CD4-positive, alpha-beta T cell (primary cell): ENCODE measurements around the gene OBSL1. TPM values are rescaled to one million over a fixed set of nuclear protein-coding genes. Genes with fewer than 3 reads are reported as not detected.

Source experiments
- ATAC-seq: fragments of 200-7000 bp; cut with Tn5 transposase; one replicate; pipeline ENCODE4 v1.10.0; 2022; ENCODE audit warnings: mild to moderate bottlenecking; ENCODE audit not compliant: poor library complexity
- CTCF ChIA-PET: fragments of 350-600 bp; sonication (Branson Sonifier 250); formaldehyde crosslinking; loops from one replicate; lab custom pipeline; 2021; ENCODE audit warnings: antibody characterized with exemption, inconsistent platforms; lab: Charles Lee
- POLR2A ChIA-PET: fragments of 350-600 bp; sonication (Branson Sonifier 250); formaldehyde crosslinking; loops from one replicate; lab custom pipeline; 2021; ENCODE audit warnings: antibody characterized with exemption, inconsistent platforms; lab: Charles Lee
- DNase-seq, 14 experiments: peaks; one replicate each; pipeline ENCODE4 v3.0.0-alpha.2; 2013 to 2020; ENCODE audit warnings: mixed read lengths in 2 of 14
- H3K27ac ChIP-seq, 2 donors: one replicate each; pipeline versions ENCODE4 v1.5.1 to v1.7.0; 2013; ENCODE audit warnings: low read length in 2 of 2, low read depth in 1 of 2, mild to moderate bottlenecking in 1 of 2
- H3K27me3 ChIP-seq, 2 experiments: 1 replicate in 1 of 2; 2 replicates in 1 of 2; pipeline versions ENCODE4 v1.6.1 to v1.7.0; 2013; ENCODE audit warnings: low read length in 2 of 2, control low read depth in 1 of 2, mild to moderate bottlenecking in 1 of 2, moderate library complexity in 1 of 2; ENCODE audit not compliant: insufficient read depth in 2 of 2, control insufficient read depth in 1 of 2
- H3K36me3 ChIP-seq: one replicate; pipeline ENCODE4 v1.6.1; 2013; ENCODE audit warnings: low read length, control low read depth; ENCODE audit not compliant: insufficient read depth
- H3K4me1 ChIP-seq: one replicate; pipeline ENCODE4 v1.6.1; 2013; ENCODE audit warnings: low read length, control low read depth; ENCODE audit not compliant: insufficient read depth
- H3K4me3 ChIP-seq: one replicate; pipeline ENCODE4 v1.5.1; 2013; ENCODE audit warnings: mild to moderate bottlenecking, low read length, moderate library complexity
- H3K9me3 ChIP-seq, 2 experiments: 1 replicate in 1 of 2; 2 replicates in 1 of 2; pipeline versions ENCODE4 v1.6.1 to v1.7.0; 2013; ENCODE audit warnings: low read length in 2 of 2, mild to moderate bottlenecking in 2 of 2, control low read depth in 1 of 2, moderate library complexity in 1 of 2; ENCODE audit not compliant: control insufficient read depth in 1 of 2, insufficient read depth in 1 of 2
- H3K27ac Mint-ChIP-seq: one replicate; pipeline ENCODE4 v1.8.0; 2020; ENCODE audit warnings: mixed read lengths
- H3K27me3 Mint-ChIP-seq: one replicate; pipeline ENCODE4 v1.8.0; 2021; ENCODE audit warnings: mixed read lengths
- H3K36me3 Mint-ChIP-seq: one replicate; pipeline ENCODE4 v1.8.0; 2021; ENCODE audit warnings: low read depth, mixed read lengths
- H3K4me1 Mint-ChIP-seq: one replicate; pipeline ENCODE4 v1.8.0; 2021; ENCODE audit warnings: low read depth, mixed read lengths
- H3K4me3 Mint-ChIP-seq: one replicate; pipeline ENCODE4 v1.8.0; 2020; ENCODE audit warnings: mild to moderate bottlenecking, mixed read lengths
- H3K9me3 Mint-ChIP-seq: one replicate; pipeline ENCODE4 v1.8.0; 2020; ENCODE audit warnings: mixed read lengths
- CTCF ChIP-seq: fragments of 200-600 bp; IDR thresholded peaks from one replicate; pipeline ENCODE4 v1.8.0; 2022; ENCODE audit warnings: antibody characterized with exemption, mild to moderate bottlenecking
- intact Hi-C, 2 experiments: fragments of 100-400 bp; cut with DNase I in 1 of 2; cut with micrococcal nuclease in 1 of 2; formaldehyde crosslinking; loops; one replicate each; pipeline versions ENCODE4 v1.15.1 to v1.9.0; 2023 to 2025; cut with DNase I, micrococcal nuclease
- total RNA-seq, 174 experiments: library from RNA in 2 of 174; stranded (reverse) in 2 of 174; gene quantifications; one replicate each; pipeline ENCODE4 v1.2.3 and lab custom pipeline; 2021 to 2026

OBSL1 gene
- total RNA-seq, 2 experiments from 2014 or later = 0.31 to 0.49 TPM

GRCh38 chr2:219522111-219523030 is 49.0 kb downstream of the OBSL1 start:
- peaks cover 89% of the 10 kb centered on the region for H3K27me3 Mint-ChIP-seq
- H3K4me3 Mint-ChIP-seq = peak overlapping the region; percentile 5
- TF ChIP-seq CTCF = no peak
- DNase-seq (no peak), ATAC-seq (peak; percentile 17)
- H3K36me3 Mint-ChIP-seq = no peaks in the 10 kb centered on the region
- Histone ChIP-seq H3K9me3 (peaks cover 0 to 6% of the 10 kb centered on the region in 2 experiments), H3K27ac (no peak overlapping the region), H3K4me3 (no peak overlapping the region), H3K4me1 (peaks cover 19% of the 10 kb centered on the region), H3K27me3 (peaks cover 68 to 97% of the 10 kb centered on the region in 2 experiments), H3K36me3 (no peaks in the 10 kb centered on the region)
- H3K27ac Mint-ChIP-seq = no peak overlapping the region
- intact Hi-C loops = no loop called here
- CTCF ChIA-PET = interaction anchor here (2.4 kb wide), 1 partner anchor 8 kb away, joined by 9 read pairs; no protein-coding TSS in a partner anchor
- POLR2A ChIA-PET = interaction anchor here (0.6 to 1.6 kb wide), 2 partner anchors 12 to 19 kb away, joined by 3 to 4 read pairs; no protein-coding TSS in a partner anchor
- H3K9me3 Mint-ChIP-seq = no peaks in the 10 kb centered on the region
- peaks cover 20% of the 10 kb centered on the region for H3K4me1 Mint-ChIP-seq

- Histone ChIP-seq H3K27me3 (peaks cover 62 to 97% of the 10 kb centered on the region in 2 experiments), H3K27ac (no peak overlapping the region), H3K4me1 (peaks cover 19% of the 10 kb centered on the region), H3K9me3 (peaks cover 0 to 6% of the 10 kb centered on the region in 2 experiments), H3K4me3 (no peak overlapping the region), H3K36me3 (no peaks in the 10 kb centered on the region)
- Mint-ChIP-seq H3K4me3 (no peak overlapping the region), H3K36me3 (no peaks in the 10 kb centered on the region), H3K4me1 (peaks cover 20% of the 10 kb centered on the region), H3K27me3 (peaks cover 89% of the 10 kb centered on the region), H3K9me3 (no peaks in the 10 kb centered on the region), H3K27ac (no peak overlapping the region)
- no peak for ATAC-seq
- ChIA-PET POLR2A (interaction anchor here (1.6 kb wide), 1 partner anchor 11 kb away, joined by 4 read pairs; no protein-coding TSS in a partner anchor), CTCF (interaction anchor here (2.2 to 2.4 kb wide), 2 partner anchors 9 to 11 kb away, joined by 9 to 10 read pairs; no protein-coding TSS in a partner anchor)
- no peak for TF ChIP-seq CTCF
- peak in 2 of 14 experiments; percentile 20 to 21 for DNase-seq
- intact Hi-C loops = no loop called here
Observed at GRCh38 chr2:219521066-219521880, 50.1 kb downstream of the OBSL1 start.

- CTCF ChIA-PET = interaction anchor here (2.2 to 2.4 kb wide), 2 partner anchors 10 kb away, joined by 9 to 10 read pairs; no protein-coding TSS in a partner anchor
- H3K27ac Mint-ChIP-seq = no peak overlapping the region
Observed at GRCh38 chr2:219520079-219520478, 51.3 kb downstream of the OBSL1 start.

More at GRCh38 chr2:219520079-219520478, 51.3 kb downstream of the OBSL1 start:
- intact Hi-C loops = no loop called here
- Histone ChIP-seq H3K36me3 (no peaks in the 10 kb centered on the region), H3K4me3 (no peak overlapping the region), H3K9me3 (peaks cover 0 to 6% of the 10 kb centered on the region in 2 experiments), H3K4me1 (peaks cover 19% of the 10 kb centered on the region), H3K27ac (no peak overlapping the region), H3K27me3 (peaks cover 55 to 97% of the 10 kb centered on the region in 2 experiments)
- Mint-ChIP-seq H3K4me1 (peaks cover 20% of the 10 kb centered on the region), H3K9me3 (no peaks in the 10 kb centered on the region), H3K4me3 (no peak overlapping the region), H3K27me3 (peaks cover 85% of the 10 kb centered on the region), H3K36me3 (no peaks in the 10 kb centered on the region)
- DNase-seq (no peak), ATAC-seq (no peak)
- TF ChIP-seq CTCF = no peak
- POLR2A ChIA-PET = interaction anchor here (0.9 kb wide), 1 partner anchor 22 kb away, joined by 3 read pairs; the partner anchor contains the start of gene GMPPA
